Measurements from ENCODE around the gene MOSMO.
"Not testable (repeated sequence)": the region's sequence is repeated elsewhere in the genome, so short reads cannot be mapped to it uniquely, and the experiment has no call there.

MOSMO gene

GRCh38 chr16:22034503-22034902 is 26.6 kb downstream of the MOSMO start:
- in situ Hi-C loops (cut with MboI; ENCODE audit: low sequenced_read_pairs), result no loop called here

DNA sequence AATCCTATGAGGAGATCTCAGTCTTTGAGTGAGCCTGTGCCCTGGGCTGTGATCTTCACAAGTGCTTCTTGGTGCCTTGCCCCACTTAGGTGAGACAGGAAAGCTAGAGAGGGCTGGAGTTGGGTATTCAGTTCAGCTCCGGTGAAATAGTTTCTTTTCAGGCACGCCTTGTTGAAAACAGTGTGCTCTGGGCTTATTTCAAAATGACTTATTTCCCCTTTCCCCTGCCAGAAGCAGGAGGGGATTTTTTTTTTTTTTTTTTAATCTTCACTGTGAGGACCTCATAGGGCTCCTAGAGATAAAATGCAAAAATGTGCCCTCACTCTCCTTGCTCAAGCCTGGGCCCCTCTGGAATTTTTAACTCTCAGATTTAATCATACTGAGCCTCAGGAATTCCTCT is 27.2 kb downstream of the MOSMO start:
- in situ Hi-C loops (cut with MboI; ENCODE audit: low sequenced_read_pairs), result no loop called here

- in situ Hi-C loops (cut with MboI; ENCODE audit: low sequenced_read_pairs), result not testable (repeated sequence)
Measured at GRCh38 chr16:22043882-22044281, 36.0 kb downstream of the MOSMO start.

- in situ Hi-C loops (cut with MboI; ENCODE audit: low sequenced_read_pairs), result not testable (repeated sequence)
Measured at GRCh38 chr16:22045888-22046287, 38.0 kb downstream of the MOSMO start.

GRCh38 chr16:22050963-22051362 is 43.1 kb downstream of the MOSMO start:
- in situ Hi-C loops (cut with MboI; ENCODE audit: low sequenced_read_pairs), result no loop called here

GRCh38 chr16:22052980-22053379 is 45.1 kb downstream of the MOSMO start:
- in situ Hi-C loops (cut with MboI; ENCODE audit: low sequenced_read_pairs), result no loop called here

- in situ Hi-C loops (cut with MboI; ENCODE audit: low sequenced_read_pairs), result no loop called here
Measured at GRCh38 chr16:22053921-22054341, 46.0 kb downstream of the MOSMO start.

GRCh38 chr16:22054847-22055590 is 47.1 kb downstream of the MOSMO start:
- in situ Hi-C loops (cut with MboI; ENCODE audit: low sequenced_read_pairs), result no loop called here

DNA sequence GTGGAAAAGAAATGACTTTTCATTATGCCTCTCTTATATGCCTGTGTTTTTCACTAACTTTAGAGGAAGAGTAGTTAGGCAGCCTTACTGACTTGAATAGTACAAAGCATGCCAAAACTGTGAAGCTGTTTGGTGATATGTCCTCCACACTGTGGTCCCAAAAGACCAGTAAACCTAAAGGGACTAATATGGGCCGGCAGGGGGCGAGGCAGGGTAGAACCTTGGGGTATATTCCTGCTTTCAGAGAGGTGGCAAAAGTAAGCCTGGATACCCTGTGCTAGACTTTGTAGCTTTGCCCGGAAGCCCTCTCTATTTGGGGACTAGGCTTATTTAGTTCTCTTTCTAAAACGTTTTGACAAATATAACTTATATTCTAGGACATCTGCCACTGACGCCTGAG is 48.0 kb downstream of the MOSMO start:
- in situ Hi-C loops (cut with MboI; ENCODE audit: low sequenced_read_pairs), result no loop called here

DNA sequence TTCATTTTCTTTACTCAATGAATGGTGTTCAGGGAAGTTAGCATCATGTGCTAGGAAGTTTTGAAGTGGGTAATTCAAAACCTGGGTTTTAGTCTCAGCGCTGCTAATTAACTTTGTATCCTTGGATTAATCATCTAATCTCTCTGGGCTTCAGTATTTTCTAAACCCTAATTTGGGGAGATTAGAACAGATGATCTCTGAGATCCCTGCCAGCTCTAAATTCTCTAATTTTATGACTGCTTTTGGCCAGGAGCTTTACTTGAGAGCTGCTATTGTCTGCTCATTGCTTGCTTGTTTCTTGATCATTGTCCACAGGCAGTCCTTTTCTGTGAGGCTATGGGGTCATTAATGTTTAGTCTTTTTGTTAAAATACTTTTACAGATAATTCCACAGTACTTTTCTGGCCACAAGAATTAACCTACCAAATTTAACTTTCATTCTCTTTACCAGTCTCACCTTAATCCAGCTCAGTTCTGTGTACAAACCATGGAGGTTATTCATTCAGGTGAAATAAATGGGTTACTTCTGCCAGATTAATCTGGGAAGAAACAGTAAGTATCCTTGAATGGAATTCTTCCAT is 56.1 kb downstream of the MOSMO start:
- in situ Hi-C loops (cut with MboI; ENCODE audit: low sequenced_read_pairs), result no loop called here

DNA sequence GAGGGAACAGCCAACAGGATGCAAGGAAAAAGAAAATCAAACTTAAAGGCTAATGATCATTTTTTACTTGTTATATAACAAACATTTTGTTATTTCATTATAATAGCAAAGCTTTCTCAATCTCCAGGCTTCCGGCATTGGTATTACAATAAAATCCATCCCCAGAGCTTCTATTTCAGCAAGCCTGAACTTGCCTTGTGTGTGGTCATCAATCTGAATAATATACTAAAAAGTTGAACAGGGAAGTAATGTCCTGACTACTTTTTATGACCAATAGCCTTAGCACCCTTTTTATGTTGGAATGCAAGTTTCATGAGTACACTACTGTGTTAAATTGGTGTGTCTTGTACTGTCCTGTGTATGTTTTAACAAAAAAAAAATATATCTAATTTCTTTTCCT is 57.3 kb downstream of the MOSMO start:
- in situ Hi-C loops (cut with MboI; ENCODE audit: low sequenced_read_pairs), result no loop called here

DNA sequence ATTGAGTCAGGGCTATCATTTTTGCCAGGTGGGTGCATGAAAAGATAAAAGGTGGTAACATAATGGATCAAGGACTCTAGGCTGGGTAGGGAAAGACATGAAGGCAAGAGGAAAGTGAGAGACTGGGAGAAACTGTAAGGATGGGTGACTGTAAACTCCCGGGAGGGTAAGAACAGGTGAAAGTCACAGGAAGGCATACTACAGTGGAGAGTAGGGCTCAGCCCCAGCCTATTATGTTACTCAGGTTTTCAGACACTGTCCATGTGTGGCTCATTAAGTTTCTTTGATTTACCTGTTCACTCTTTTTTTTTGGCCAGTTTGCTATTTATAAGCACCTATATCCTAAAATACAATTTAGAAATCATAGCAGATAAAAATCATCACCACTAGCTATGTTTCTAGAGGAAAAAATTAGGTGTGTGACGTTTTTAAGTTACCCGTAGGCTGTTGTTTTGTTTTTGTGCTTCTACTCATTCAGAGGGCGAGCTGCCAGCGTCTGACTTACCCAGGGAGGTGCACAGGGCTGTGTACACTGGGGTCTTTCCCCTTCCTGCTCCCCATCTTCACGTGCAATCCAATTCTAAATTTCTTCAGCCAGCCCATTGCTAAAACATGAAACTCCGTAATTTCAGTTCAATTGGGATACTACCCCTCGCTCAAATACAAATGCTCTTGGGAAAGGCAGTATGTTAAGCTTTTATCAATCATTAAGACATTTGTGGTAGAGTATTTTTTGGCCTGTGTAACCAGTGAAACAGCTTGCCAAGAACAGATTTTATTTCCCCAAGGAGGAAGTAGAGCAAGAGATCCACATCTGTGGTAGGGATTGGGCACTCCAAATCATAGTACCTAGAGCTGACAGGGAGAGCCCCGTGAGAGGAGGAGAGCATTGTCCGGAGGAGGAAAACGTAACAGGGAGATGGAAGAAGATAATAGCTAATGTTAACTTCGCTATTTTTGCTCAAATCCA is 62.7 kb downstream of the MOSMO start:
- in situ Hi-C loops (cut with MboI; ENCODE audit: low sequenced_read_pairs), result no loop called here

DNA sequence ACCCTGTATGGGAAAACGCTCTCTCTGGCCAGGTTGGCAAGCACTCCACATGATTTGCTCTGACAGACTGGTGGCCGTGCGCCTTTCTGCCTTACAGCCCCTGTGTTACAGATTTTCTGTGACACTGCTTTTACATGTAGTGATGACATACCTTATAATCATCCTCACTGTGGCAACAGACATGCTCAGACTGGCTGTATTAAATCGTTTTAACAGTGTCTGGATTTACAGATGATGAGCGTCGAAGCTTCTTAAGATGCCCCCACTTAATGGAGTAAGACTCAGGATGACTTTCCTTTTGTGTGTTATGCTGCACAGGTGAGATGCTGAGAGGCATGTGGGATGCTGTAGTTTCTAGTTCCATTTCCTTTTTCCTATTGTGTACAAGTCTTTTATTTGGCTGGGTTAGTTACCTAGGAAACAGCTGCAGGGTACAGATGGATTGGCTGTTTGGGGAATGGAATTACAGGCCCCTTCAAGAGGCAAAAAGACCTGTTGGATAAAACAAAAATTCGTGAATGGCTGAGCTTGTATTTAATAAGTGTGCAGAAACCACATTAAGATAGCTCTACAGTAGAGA is 63.5 kb downstream of the MOSMO start:
- in situ Hi-C loops (cut with MboI; ENCODE audit: low sequenced_read_pairs), result no loop called here

DNA sequence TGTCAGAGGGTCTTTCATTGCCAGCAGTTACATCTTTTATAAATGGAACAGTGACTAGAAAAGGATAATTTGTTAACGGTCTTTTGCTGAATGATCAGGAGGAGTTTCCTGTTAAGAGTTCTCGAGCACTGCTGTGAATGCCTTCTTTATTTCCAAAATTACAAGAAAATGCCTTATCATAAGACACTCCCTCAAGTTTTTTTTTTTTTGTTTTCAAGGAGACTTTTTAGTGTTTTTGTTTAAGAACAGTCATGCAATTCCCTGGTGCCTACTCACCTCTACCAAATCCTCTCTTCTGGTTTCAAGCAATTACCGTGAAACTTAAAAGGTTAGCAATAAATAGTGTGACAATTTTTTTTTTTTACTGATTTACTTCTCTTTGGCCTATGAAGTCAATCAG is 65.4 kb downstream of the MOSMO start:
- in situ Hi-C loops (cut with MboI; ENCODE audit: low sequenced_read_pairs), result no loop called here

GRCh38 chr16:22075043-22075757 is 67.3 kb downstream of the MOSMO start:
- in situ Hi-C loops (cut with MboI; ENCODE audit: low sequenced_read_pairs), result no loop called here

- in situ Hi-C loops (cut with MboI; ENCODE audit: low sequenced_read_pairs), result no loop called here
Measured at GRCh38 chr16:22075776-22076175, 67.9 kb downstream of the MOSMO start.

DNA sequence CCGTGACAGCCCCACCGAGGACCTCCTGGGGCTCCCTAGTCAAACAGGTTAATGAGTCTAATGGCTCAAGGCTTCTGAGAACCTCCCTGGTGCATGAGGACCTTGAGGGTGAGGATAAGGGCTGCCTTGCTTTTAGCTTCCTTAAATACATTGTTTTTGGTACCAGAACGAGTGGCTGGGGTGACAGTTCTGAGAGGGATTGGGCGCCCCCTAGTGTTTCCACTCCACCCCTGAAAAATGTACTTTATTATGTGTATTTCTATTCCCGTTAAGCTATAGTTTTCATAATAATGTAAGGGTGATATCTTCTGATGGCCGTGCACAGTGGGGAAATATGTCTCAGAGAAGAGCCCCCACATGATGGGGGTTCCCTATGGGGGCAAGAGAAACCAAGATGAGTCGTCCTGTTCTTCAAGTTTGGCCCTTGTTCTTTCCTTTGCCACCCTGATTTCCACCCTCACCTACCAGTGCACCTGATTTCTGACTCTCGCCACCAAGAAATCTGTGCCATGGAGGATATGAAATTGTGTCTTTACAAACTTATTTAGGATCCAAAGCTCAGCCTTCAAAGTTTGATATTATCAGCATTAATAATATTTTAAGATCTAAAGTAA is 69.9 kb downstream of the MOSMO start:
- in situ Hi-C loops (cut with MboI; ENCODE audit: low sequenced_read_pairs), result no loop called here

- in situ Hi-C loops (cut with MboI; ENCODE audit: low sequenced_read_pairs), result no loop called here
Measured at GRCh38 chr16:22078656-22079055, 70.7 kb downstream of the MOSMO start.

- in situ Hi-C loops (cut with MboI; ENCODE audit: low sequenced_read_pairs), result no loop called here
Measured at GRCh38 chr16:22081050-22081449, 73.1 kb downstream of the MOSMO start.

DNA sequence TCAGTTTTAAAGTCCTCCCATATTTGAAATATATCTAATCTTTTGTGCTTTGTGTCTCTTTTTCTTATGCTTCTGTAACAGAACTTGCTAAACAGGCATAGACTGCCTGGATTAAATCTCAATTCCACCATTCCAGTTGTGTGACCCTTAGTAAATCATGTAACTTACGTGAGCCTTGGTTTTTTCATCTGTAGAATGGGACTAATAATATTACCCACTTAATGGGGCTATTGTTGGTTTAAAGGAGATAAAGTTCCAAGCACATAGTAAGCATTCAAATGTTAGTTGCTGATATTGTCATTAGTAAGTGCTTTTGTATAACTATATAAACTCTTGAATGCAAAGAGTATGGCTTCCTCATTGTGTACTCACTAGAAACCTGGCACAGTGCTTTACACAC is 78.5 kb downstream of the MOSMO start:
- in situ Hi-C loops (cut with MboI; ENCODE audit: low sequenced_read_pairs), result no loop called here
